Choroid plexus epithelial cell (primary cell): ENCODE results near the gene IFI6.
"Not testable (repeated sequence)": the region's sequence is repeated elsewhere in the genome, so short reads cannot be mapped to it uniquely, and the experiment has no call there.

ENCODE experiments used
- DNase-seq: peaks from one replicate; pipeline ENCODE4 v3.0.0-alpha.2; 2010; ENCODE audit warnings: low read depth
- H3K4me3 ChIP-seq: 2 replicates; pipeline ENCODE4 v1.5.1; 2011; ENCODE audit warnings: low read depth, mild to moderate bottlenecking, control low read depth, low read length, moderate library complexity
- CTCF ChIP-seq: conservative IDR thresholded peaks from 2 replicates; pipeline ENCODE4 v1.5.1; 2011; ENCODE audit warnings: low read depth, mild to moderate bottlenecking, control low read depth, inconsistent platforms, low read length, moderate library complexity

IFI6 gene

DNA sequence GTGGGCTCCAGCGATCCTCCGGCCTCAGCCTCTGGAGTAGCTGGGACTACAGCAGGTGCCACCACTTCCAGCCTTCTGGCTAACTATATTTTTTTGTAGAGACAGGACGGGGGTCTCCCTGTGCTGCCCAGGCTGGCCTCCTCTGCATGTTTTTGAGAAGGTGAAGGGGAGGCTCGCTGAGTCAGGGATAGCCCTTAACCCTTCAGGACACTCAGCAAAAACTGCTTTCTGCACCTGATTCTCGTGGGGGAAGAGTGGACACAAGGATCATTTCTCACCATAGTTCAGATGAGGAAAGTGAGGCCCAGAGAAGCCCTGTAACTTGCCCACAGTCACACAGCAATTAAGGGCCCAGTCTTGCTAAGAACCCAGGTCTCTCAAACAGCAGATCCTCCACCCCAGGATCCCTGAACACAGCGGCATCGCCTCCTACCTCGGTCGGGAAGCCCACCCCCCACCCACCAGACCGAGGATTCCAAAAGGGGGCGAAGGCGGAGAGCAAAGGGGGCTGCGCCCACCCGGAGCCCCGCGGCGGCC is 38.3 kb downstream of the IFI6 start:
- H3K4me3 ChIP-seq, result peak overlapping the region; percentile 43
- DNase-seq, result no peak
- TF ChIP-seq CTCF, result no peak

DNA sequence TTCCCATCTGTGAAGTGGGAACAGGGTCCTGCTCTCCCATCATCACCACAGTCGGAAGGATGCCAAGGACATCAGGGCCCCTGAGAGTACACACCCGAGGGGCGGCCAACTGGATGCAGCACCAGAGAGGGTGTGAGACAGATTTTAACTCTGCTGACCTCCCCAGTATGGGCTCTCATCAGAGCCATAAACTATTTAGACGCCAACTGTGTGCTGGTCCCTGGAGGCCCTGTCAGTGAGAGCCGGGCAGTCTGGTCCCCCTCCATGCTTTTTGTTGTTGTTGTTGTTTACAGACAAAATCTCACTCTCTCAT is 38.7 kb downstream of the IFI6 start:
- DNase-seq, result no peak
- TF ChIP-seq CTCF, result no peak
- no peak overlapping the region for H3K4me3 ChIP-seq

- no peak for TF ChIP-seq CTCF
- no peak for DNase-seq
- H3K4me3 ChIP-seq, result no peak overlapping the region
Observed at GRCh38 chr1:27632387-27633297, 39.4 kb downstream of the IFI6 start.

DNA sequence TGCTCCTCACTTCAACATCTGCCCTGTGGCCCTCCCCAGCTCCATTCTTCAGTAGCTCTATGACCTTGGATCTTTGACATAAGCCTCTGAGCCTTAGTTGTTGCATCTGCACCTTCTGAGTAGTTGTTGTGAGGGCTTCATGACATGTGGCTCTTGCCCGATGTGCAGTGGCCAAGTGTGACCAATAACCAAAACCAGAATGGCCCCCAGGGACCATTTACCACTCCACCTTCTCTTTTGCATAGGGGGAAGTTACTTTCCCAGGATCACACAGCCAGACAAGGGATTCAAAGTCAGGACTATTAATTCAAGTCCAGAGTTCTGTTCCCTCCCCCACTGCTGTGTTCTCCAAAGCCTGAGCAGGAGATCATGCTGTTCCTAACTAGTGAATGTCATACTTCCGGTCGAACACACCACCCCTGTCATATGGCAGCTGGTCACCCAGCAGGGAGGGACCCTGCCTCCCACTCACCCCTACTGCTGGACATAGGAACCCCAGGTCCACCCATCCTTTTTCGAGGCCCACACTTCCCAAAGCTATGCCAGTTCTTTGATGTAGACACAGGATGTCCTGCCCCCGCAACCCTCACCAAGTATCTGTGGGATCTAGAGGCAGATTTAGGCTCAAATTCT is 41.0 kb downstream of the IFI6 start:
- no peak for TF ChIP-seq CTCF
- no peak for DNase-seq
- no peak overlapping the region for H3K4me3 ChIP-seq

DNA sequence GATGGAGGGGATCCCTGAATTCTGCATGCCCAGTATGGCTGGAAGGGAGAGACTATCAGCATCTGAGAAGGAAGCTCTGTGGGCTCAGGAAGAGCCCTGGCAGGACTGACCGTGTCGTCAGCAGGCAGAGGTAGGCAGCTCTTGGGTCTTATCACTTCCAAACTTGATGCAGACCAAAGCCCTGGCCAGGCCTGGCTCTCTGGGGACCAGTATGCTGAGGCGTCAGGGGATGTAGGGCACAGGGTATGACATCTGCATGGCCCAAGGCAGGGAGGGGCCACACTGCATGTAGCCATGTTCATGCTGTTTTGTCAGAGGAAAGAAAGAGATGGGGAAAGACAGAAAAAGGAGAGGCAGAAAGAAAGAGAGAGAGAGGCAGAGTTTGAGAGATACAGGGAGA is 43.3 kb downstream of the IFI6 start:
- no peak overlapping the region for H3K4me3 ChIP-seq
- TF ChIP-seq CTCF, result no peak
- no peak for DNase-seq

DNA sequence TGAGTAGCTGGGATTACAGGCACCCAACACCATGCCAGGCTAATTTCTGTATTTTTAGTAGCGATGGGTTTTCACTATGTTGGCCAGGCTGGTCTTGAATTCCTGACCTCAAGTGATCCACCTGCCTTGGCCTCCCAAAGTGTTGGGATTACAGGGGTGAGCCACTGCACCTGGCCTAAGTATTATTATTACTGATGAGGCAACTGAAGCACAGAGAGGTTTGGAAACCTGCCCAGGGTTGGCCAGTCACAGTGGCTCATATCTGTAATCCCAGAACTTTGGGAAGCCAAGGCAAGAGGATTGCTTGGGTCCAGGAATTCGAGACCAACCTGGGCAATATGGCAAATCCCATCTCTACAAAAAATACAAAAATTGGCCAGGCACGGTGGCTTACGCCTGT is 44.3 kb downstream of the IFI6 start:
- H3K4me3 ChIP-seq, DNase-seq: not testable (repeated sequence)

DNA sequence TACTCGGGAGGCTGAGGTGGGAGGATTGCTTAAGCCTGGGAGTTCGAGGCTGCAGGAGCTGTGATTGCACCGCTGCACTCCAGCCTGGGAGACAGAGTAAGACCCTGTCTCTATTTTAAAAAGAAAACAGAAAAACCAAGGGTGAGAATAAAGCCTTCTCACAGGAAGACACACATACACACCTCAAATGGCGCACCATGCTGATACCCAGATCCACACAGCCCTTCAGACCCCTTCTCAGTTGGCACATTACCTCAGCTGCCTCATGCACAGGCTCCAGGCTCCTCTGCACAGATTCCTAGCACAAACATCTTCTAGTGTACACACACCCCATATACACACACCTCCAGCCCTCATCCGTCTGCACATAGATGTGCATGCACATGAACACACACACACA is 44.9 kb downstream of the IFI6 start:
- H3K4me3 ChIP-seq, result no peak overlapping the region
- no peak for TF ChIP-seq CTCF
- DNase-seq, result no peak
